Vagina (tissue), 2 donors: ENCODE measurements around the gene ALDH4A1. TPM values are rescaled to one million over a fixed set of nuclear protein-coding genes. Genes with fewer than 3 reads are reported as not detected.
A peak's percentile ranks its signal among the peaks of the same experiment; 100 is the strongest.

ENCODE experiments used
- DNase-seq, 2 donors: peaks; one replicate each; pipeline ENCODE4 v3.0.0-alpha.2; 2017; ENCODE audit errors: extremely low spot score in 2 of 2
- H3K27ac ChIP-seq: fragments of 200-600 bp; sonication (generic); one replicate; pipeline ENCODE4 v1.5.1; 2019
- H3K27me3 ChIP-seq: fragments of 200-600 bp; sonication (generic); one replicate; pipeline ENCODE4 v1.5.1; 2019
- H3K36me3 ChIP-seq, 2 donors: fragments of 200-600 bp; sonication (generic); one replicate each; pipeline ENCODE4 v1.5.1; 2017 to 2019
- H3K4me1 ChIP-seq: fragments of 200-600 bp; sonication (generic); one replicate; pipeline ENCODE4 v1.5.1; 2019
- H3K4me3 ChIP-seq, 2 donors: fragments of 200-600 bp; sonication (generic); 1 replicate in 1 of 2; 2 replicates in 1 of 2; pipeline ENCODE4 v1.5.1; 2016 to 2019
- H3K9me3 ChIP-seq: fragments of 200-600 bp; sonication (generic); one replicate; pipeline ENCODE4 v1.5.1; 2019
- POLR2A ChIP-seq, 2 donors: fragments of 450-650 bp; IDR thresholded peaks; one replicate each; pipeline ENCODE4 v1.6.1; 2017; ENCODE audit warnings: antibody characterized with exemption in 2 of 2, mild to moderate bottlenecking in 2 of 2, moderate library complexity in 2 of 2
- POLR2AphosphoS5 ChIP-seq, 2 donors: sonication (generic); formaldehyde crosslinking; IDR thresholded peaks; one replicate each; pipeline ENCODE4 v1.9.0; 2017; ENCODE audit warnings: antibody characterized with exemption in 2 of 2, mild to moderate bottlenecking in 2 of 2, low read depth in 1 of 2; ENCODE audit not compliant: insufficient read depth in 1 of 2
- intact Hi-C: fragments of 100-400 bp; cut with DNase I; formaldehyde crosslinking; loops from one replicate; pipeline ENCODE4 v1.15.1; 2023
- total RNA-seq: library from RNA; depleted of rRNA; stranded (reverse); fragments of >200 nt; gene quantifications from one replicate; pipeline ENCODE4 v1.2.3, GENCODE V29; 2016
- TF ChIP-seq, protein P1 (sequence below), 3 experiments: fragments of 450-650 bp in 2 of 3; fragments of 200-600 bp in 1 of 3; sonication (generic) in 1 of 3; IDR thresholded peaks; one replicate each; pipeline ENCODE4 v1.5.1; 2017 to 2019; ENCODE audit warnings: antibody characterized with exemption in 3 of 3, mild to moderate bottlenecking in 2 of 3, moderate library complexity in 2 of 3

The ALDH4A1 gene
- total RNA-seq, 1 donor from 2014 or later: 39.5 TPM

GRCh38 chr1:18882486-18882885, 19.9 kb downstream of the ALDH4A1 start:
- TF ChIP-seq POLR2AphosphoS5 (IDR thresholded peaks at IDR 0.05; ENCODE audit: insufficient read depth in 1 of 2, low read depth in 1 of 2) (no peak), POLR2A (IDR thresholded peaks at IDR 0.05) (no peak)
- TF ChIP-seq, protein P1, sequence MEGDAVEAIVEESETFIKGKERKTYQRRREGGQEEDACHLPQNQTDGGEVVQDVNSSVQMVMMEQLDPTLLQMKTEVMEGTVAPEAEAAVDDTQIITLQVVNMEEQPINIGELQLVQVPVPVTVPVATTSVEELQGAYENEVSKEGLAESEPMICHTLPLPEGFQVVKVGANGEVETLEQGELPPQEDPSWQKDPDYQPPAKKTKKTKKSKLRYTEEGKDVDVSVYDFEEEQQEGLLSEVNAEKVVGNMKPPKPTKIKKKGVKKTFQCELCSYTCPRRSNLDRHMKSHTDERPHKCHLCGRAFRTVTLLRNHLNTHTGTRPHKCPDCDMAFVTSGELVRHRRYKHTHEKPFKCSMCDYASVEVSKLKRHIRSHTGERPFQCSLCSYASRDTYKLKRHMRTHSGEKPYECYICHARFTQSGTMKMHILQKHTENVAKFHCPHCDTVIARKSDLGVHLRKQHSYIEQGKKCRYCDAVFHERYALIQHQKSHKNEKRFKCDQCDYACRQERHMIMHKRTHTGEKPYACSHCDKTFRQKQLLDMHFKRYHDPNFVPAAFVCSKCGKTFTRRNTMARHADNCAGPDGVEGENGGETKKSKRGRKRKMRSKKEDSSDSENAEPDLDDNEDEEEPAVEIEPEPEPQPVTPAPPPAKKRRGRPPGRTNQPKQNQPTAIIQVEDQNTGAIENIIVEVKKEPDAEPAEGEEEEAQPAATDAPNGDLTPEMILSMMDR (IDR thresholded peaks at IDR 0.05): no peak
- H3K9me3 ChIP-seq: no peaks in the 10 kb centered on the region
- no peak for DNase-seq
- H3K27me3 ChIP-seq: no peaks in the 10 kb centered on the region
- intact Hi-C loops: loop anchor here (10.0 kb wide), 1 partner anchor 362 kb away; no protein-coding TSS in a partner anchor
- H3K4me3 ChIP-seq: no peak overlapping the region
- peaks cover 27% of the 10 kb centered on the region for H3K4me1 ChIP-seq
- no peak overlapping the region for H3K27ac ChIP-seq
- peaks cover 0 to 4% of the 10 kb centered on the region in 2 donors for H3K36me3 ChIP-seq

GRCh38 chr1:18881642-18882431, 20.5 kb downstream of the ALDH4A1 start:
- TF ChIP-seq POLR2A (IDR thresholded peaks at IDR 0.05) (no peak), POLR2AphosphoS5 (IDR thresholded peaks at IDR 0.05; ENCODE audit: insufficient read depth in 1 of 2, low read depth in 1 of 2) (peak; percentile 34 to 50)
- TF ChIP-seq, protein P1 (IDR thresholded peaks at IDR 0.05): no peak
- intact Hi-C loops: loop anchor here (10.0 kb wide), 1 partner anchor 363 kb away; no protein-coding TSS in a partner anchor
- no peaks in the 10 kb centered on the region for H3K9me3 ChIP-seq
- DNase-seq: no peak
- peaks cover 27% of the 10 kb centered on the region for H3K4me1 ChIP-seq
- peaks cover 0 to 7% of the 10 kb centered on the region in 2 donors for H3K36me3 ChIP-seq
- no peak overlapping the region for H3K27ac ChIP-seq
- no peak overlapping the region for H3K4me3 ChIP-seq
- no peaks in the 10 kb centered on the region for H3K27me3 ChIP-seq

GRCh38 chr1:18881164-18881563, 21.2 kb downstream of the ALDH4A1 start:
- no peak for DNase-seq
- peaks cover 27% of the 10 kb centered on the region for H3K4me1 ChIP-seq
- intact Hi-C loops: loop anchor here (10.0 kb wide), 1 partner anchor 364 kb away; no protein-coding TSS in a partner anchor
- H3K27me3 ChIP-seq: no peaks in the 10 kb centered on the region
- TF ChIP-seq, protein P1 (IDR thresholded peaks at IDR 0.05): no peak
- TF ChIP-seq POLR2A (IDR thresholded peaks at IDR 0.05) (no peak), POLR2AphosphoS5 (IDR thresholded peaks at IDR 0.05; ENCODE audit: insufficient read depth in 1 of 2, low read depth in 1 of 2) (no peak)
- H3K4me3 ChIP-seq: no peak overlapping the region
- H3K9me3 ChIP-seq: no peaks in the 10 kb centered on the region
- peaks cover 0 to 8% of the 10 kb centered on the region in 2 donors for H3K36me3 ChIP-seq
- H3K27ac ChIP-seq: no peak overlapping the region

GRCh38 chr1:18880585-18880984, 21.8 kb downstream of the ALDH4A1 start:
- no peak overlapping the region for H3K27ac ChIP-seq
- no peaks in the 10 kb centered on the region for H3K9me3 ChIP-seq
- no peaks in the 10 kb centered on the region for H3K27me3 ChIP-seq
- H3K36me3 ChIP-seq: peaks cover 0 to 8% of the 10 kb centered on the region in 2 donors
- H3K4me3 ChIP-seq: no peak overlapping the region
- TF ChIP-seq POLR2AphosphoS5 (IDR thresholded peaks at IDR 0.05; ENCODE audit: insufficient read depth in 1 of 2, low read depth in 1 of 2) (no peak), POLR2A (IDR thresholded peaks at IDR 0.05) (no peak)
- TF ChIP-seq, protein P1 (IDR thresholded peaks at IDR 0.05): no peak
- intact Hi-C loops: loop anchor here (10.0 kb wide), 1 partner anchor 364 kb away; no protein-coding TSS in a partner anchor
- no peak for DNase-seq
- peaks cover 23% of the 10 kb centered on the region for H3K4me1 ChIP-seq
